ENCODE results near the gene FOXD4L1. TPM values are rescaled to one million over a fixed set of nuclear protein-coding genes. Genes with fewer than 3 reads are reported as not detected.
"Not testable (repeated sequence)": the region's sequence is repeated elsewhere in the genome, so short reads cannot be mapped to it uniquely, and the experiment has no call there.

Gene FOXD4L1
- total and polyA plus RNA-seq, 8 donors: 0.14 to 0.71 (median 0.32) TPM; not detected in 1

DNA sequence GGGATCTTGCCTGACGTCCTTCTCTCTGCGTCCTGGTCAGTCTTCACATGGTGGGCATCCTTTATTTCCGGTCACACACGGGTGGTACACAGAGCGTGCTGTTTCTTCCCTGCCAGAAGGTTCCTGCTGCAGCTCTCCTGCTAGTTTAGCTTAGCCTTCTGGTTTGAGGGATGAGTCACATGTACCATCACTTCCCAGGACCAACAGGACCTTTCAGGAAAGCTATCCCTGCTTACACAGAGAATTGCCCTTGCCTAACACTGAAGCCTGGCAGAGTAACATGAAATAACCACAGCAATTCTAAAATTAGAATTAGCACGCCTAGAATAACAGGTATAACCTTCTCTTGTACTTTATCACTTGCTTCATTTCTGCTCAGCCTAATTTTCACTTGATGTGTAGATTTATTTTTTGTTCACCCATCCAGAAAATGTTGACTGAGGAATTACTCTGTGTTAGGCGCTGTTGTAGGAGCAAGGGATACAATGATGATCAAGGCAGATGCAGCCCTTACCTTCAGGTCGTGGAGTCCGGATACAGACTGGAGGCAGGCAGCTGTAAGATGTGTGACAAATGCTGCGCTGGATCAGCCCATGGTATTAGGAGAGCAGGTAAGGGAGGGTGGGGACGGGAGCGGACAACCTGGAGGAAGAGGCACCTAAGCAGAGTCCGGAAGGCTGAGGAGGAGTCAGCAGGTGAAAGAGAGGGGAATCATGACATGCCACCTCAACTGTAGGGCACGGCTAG is 9.1 kb downstream of the FOXD4L1 start:
- DNase-seq; H3K27ac ChIP-seq; H3K36me3 ChIP-seq; ATAC-seq; intact Hi-C loops (cut with DNase I); H3K9me3 ChIP-seq; H3K4me3 ChIP-seq: not testable (repeated sequence)
- H3K27me3 ChIP-seq: peaks cover 7 to 69% of the 10 kb centered on the region in 2 donors
- peaks cover 0 to 18% of the 10 kb centered on the region in 2 donors for H3K4me1 ChIP-seq

DNA sequence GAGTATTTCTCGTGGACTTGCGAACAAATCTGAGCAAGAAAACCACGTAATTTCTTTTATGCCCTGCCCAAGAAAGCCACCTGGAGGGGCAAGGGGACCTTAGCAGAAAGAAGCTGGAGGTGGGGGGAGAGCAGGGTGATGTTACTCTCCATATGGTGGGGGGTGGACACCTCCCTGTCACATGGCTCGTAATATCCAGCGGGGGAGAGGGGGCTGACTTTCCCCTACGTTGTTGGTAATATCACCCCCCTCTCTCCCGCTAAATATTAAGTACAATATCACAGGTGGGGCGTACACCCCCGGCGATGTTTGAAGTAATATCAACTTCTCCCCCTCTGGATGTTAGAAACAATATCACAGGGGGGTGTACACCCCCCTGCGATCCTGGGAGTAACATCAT is 9.7 kb downstream of the FOXD4L1 start:
- intact Hi-C loops (cut with DNase I); ATAC-seq; H3K27ac ChIP-seq; H3K9me3 ChIP-seq; H3K36me3 ChIP-seq; H3K4me3 ChIP-seq; DNase-seq: not testable (repeated sequence)
- Histone ChIP-seq H3K4me1 (peaks cover 0 to 12% of the 10 kb centered on the region in 2 donors), H3K27me3 (peaks cover 7 to 63% of the 10 kb centered on the region in 2 donors)

- H3K9me3 ChIP-seq; H3K4me3 ChIP-seq; intact Hi-C loops (cut with DNase I); H3K36me3 ChIP-seq; H3K4me1 ChIP-seq; ATAC-seq; H3K27ac ChIP-seq; DNase-seq: not testable (repeated sequence)
- peaks cover 7 to 39% of the 10 kb centered on the region in 2 donors for H3K27me3 ChIP-seq
Measured at GRCh38 chr2:113510913-113511312, 12.4 kb downstream of the FOXD4L1 start.

DNA sequence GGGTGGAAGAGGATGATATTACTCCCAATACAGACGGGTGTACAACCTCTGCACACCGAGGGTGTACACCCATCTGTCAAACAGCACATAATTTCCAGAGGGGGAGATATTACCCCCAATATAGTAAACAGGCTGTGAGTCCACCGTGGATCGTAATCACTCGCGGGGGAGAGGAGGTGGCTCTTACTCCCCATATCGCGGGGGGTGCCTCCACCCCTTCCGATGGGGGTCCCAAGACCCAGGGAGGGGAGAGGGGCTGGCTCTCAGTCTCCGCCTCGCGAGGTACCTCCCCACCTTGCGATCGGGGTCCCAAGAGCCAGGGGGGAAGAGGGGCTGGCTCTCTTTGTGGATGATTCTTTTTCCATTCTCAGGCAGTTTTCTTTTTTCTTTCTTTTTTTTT is 13.4 kb downstream of the FOXD4L1 start:
- H3K36me3 ChIP-seq; H3K9me3 ChIP-seq; H3K4me1 ChIP-seq; H3K27ac ChIP-seq; ATAC-seq; H3K4me3 ChIP-seq; intact Hi-C loops (cut with DNase I): not testable (repeated sequence)
- peaks cover 7 to 30% of the 10 kb centered on the region in 2 donors for H3K27me3 ChIP-seq
- DNase-seq: peak in 1 of 4 donors; percentile 47

GRCh38 chr2:113515457-113515856 is 17.0 kb downstream of the FOXD4L1 start:
- H3K36me3 ChIP-seq; intact Hi-C loops (cut with DNase I); H3K27me3 ChIP-seq; ATAC-seq; H3K27ac ChIP-seq; DNase-seq; H3K4me1 ChIP-seq; H3K9me3 ChIP-seq; H3K4me3 ChIP-seq: not testable (repeated sequence)

DNA sequence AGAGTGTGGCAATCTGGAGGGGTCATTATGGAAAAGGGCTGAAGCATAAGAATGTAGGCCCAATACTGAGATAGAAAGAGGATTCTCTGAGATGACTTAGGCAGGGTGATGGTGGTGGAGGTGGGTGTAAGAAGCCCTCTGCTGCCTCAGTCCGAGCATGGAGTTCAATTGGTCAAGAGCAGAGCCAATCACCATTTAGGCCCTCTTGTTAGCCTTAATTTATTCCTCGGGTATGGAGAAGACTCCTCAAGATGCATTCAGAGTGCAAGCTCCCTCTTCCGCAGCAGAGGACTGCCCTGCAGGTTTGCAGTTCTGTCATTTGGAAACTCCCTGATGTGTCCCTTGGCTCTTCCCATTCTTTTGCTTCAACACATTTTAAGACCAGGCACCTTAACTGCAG is 17.5 kb downstream of the FOXD4L1 start:
- intact Hi-C loops (cut with DNase I): not testable (repeated sequence)

DNA sequence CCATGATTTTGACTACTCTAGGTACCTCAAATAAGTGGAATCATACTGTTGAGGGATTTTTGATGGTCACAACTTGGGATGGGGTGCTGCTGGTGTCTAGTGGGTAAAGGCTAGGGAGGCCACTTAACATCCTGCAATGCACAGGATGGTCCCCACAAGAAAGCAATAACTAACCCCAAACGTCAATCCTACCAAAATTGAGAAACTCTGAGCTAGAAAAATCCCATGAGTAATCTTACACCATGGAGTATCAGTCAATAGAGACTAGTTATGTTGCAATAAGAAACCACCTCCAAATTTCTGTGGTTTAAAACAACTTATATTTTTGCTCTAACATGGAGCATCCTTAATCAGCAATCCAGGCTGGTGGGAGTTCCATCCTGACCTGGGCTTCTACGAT is 18.6 kb downstream of the FOXD4L1 start:
- H3K27ac ChIP-seq; H3K9me3 ChIP-seq; DNase-seq; H3K36me3 ChIP-seq; H3K4me3 ChIP-seq; ATAC-seq; H3K4me1 ChIP-seq; H3K27me3 ChIP-seq; intact Hi-C loops (cut with DNase I): not testable (repeated sequence)

More for the DNA sequence above, 17.5 kb downstream of the FOXD4L1 start:
- H3K4me1 ChIP-seq, H3K27ac ChIP-seq, H3K27me3 ChIP-seq, DNase-seq, ATAC-seq, H3K36me3 ChIP-seq, H3K9me3 ChIP-seq, H3K4me3 ChIP-seq: not testable (repeated sequence)

DNA sequence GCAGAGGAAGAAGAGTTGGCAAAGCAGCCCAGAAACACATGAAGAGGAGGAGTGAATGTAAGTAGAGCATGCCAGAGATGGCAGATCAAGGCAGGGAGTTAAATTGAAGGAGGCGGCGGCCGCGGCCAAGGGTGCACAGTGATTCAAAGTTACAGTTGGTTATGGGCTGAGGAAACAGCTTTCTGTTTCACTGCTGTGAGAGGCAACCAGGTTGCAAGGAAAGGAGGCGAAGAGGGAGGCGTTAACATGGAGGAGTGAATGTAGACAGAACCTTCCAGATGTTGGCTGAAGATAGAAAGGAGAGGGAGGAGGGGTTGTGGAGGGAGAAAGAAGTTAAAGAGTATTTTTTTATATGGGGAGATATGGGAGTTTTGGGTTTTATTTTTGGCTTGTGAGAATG is 22.4 kb downstream of the FOXD4L1 start:
- H3K4me1 ChIP-seq; H3K9me3 ChIP-seq; H3K27ac ChIP-seq; DNase-seq; H3K36me3 ChIP-seq; H3K27me3 ChIP-seq; H3K4me3 ChIP-seq; intact Hi-C loops (cut with DNase I): not testable (repeated sequence)
- peak; percentile 52 for ATAC-seq

- H3K27ac ChIP-seq; H3K4me1 ChIP-seq; H3K4me3 ChIP-seq; H3K27me3 ChIP-seq; DNase-seq; H3K36me3 ChIP-seq; H3K9me3 ChIP-seq; intact Hi-C loops (cut with DNase I): not testable (repeated sequence)
- ATAC-seq: peak; percentile 37
Measured at GRCh38 chr2:113521492-113521891, 23.0 kb downstream of the FOXD4L1 start.

DNA sequence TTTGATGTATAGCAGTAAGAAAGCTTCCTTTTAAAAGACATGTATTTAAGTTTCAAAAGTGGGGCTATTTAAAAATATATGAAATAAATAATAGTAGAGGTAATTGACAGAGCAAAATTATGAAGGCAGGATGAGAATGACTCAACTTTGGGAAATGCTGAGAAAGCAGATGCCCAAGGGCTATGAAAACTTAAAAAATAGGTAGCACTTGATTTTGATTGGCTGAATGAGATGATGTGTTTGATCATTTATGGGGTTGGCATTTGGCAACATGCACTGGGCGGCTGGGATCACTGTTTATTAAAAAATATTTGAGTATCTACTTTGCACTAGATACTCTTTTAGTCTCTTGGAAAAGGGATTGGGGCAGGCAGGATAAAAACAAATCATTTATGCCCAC is 26.5 kb downstream of the FOXD4L1 start:
- DNase-seq, H3K9me3 ChIP-seq, ATAC-seq: not testable (repeated sequence)

DNA sequence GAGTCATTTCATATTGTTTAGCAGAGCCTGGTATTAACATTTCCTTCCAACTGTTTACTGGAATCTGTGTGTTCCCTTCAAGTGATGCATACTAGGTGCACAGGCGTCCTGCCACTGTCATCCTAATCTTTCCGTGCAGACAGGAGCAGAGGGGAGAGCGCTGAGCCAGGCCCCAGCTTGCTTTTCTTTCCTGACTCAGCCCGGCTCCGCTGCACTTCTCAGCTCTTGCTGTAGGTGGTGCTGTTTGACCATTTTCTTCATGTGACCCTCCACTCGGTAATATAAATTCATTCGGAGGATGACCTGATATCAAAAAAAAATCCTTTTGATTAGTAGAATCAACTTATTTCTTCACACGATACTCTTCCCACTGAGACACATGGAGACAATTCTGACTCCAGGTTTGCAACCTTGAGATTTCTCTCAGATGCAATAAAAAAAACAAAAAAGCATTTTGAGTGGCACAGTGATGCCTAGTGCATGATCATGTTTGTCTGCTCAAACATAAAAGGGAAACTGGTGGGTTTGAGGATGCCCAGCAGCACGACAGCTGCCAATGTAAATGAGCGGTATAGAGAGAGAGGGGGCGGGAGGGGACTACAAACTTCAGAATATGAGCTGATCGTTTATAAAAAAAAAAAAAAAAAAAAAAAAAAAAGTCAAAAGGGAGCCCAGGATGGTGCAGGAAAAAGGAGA is 29.0 kb downstream of the FOXD4L1 start:
- H3K36me3 ChIP-seq; H3K9me3 ChIP-seq; H3K4me3 ChIP-seq; H3K27ac ChIP-seq; H3K27me3 ChIP-seq; H3K4me1 ChIP-seq; DNase-seq; intact Hi-C loops (cut with DNase I): not testable (repeated sequence)
- ATAC-seq: peak; percentile 99

More for the DNA sequence above, 26.5 kb downstream of the FOXD4L1 start:
- H3K27ac ChIP-seq; H3K4me1 ChIP-seq; H3K36me3 ChIP-seq; H3K4me3 ChIP-seq; intact Hi-C loops (cut with DNase I); H3K27me3 ChIP-seq: not testable (repeated sequence)

GRCh38 chr2:113528126-113528525 is 29.7 kb downstream of the FOXD4L1 start:
- H3K4me3 ChIP-seq; H3K4me1 ChIP-seq; H3K27me3 ChIP-seq; DNase-seq; H3K9me3 ChIP-seq; H3K36me3 ChIP-seq; intact Hi-C loops (cut with DNase I); ATAC-seq; H3K27ac ChIP-seq: not testable (repeated sequence)

DNA sequence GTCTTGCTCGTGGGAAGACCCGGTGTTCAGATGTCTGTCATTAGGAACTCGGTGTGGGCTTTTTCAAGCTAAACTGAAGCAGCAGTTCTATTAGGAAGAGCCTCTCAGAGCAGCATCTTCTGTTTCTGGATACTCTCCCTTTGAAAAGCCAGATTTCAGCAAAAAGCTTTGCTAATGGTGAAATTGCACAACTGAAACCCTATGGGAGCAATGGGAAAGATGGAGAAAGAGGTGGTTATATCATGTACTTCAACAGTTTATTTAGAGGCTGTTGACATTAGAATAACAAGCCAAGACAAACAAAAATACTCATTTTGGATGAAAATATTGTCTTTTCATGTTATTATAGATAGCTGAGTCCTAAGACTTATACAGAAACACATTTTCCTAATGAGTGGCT is 30.4 kb downstream of the FOXD4L1 start:
- not testable (repeated sequence) for H3K27ac ChIP-seq, ATAC-seq, H3K36me3 ChIP-seq

More for the DNA sequence above, 30.4 kb downstream of the FOXD4L1 start:
- intact Hi-C loops (cut with DNase I); H3K27me3 ChIP-seq; DNase-seq; H3K9me3 ChIP-seq; H3K4me1 ChIP-seq; H3K4me3 ChIP-seq: not testable (repeated sequence)
